ENCODE data around the gene NXT1. TPM values are rescaled to one million over a fixed set of nuclear protein-coding genes. Genes with fewer than 3 reads are reported as not detected.

The NXT1 gene
- total RNA-seq, 6 experiments from 2014 or later: 3.8 to 11.2 (median 6.1) TPM

- DNase-seq: no peak
- WGBS (ENCODE audit: insufficient coverage, low coverage, low lambda C conversion rate, missing lambda C conversion rate): 42% methylated on average over 2 of the region's 2 CpGs
- TF ChIP-seq CTCF (IDR thresholded peaks at IDR 0.05): no peak
- TF ChIP-seq POLR2A (IDR thresholded peaks at IDR 0.05): no peak
- H3K27me3 ChIP-seq: no peaks in the 10 kb centered on the region
- ATAC-seq: no peak
- no peaks in the 10 kb centered on the region for H3K9me3 ChIP-seq
- no peak overlapping the region for H3K4me3 ChIP-seq
- H3K36me3 ChIP-seq: no peaks in the 10 kb centered on the region
- intact Hi-C loops (cut with DNase I): loop anchor here in 1 of 2 donors (10.0 kb wide), 1 partner anchor 264 kb away; the partner anchor contains the start of gene CST9
- H3K4me1 ChIP-seq: no peaks in the 10 kb centered on the region
- no peak overlapping the region for H3K27ac ChIP-seq
Measured at GRCh38 chr20:23341073-23341472, 9.5 kb upstream of the NXT1 start.

GRCh38 chr20:23343590-23343989 lies 7.0 kb upstream of the NXT1 start:
- TF ChIP-seq CTCF (IDR thresholded peaks at IDR 0.05): no peak
- no peak for TF ChIP-seq POLR2A (IDR thresholded peaks at IDR 0.05)
- DNase-seq: no peak
- Histone ChIP-seq H3K36me3 (no peaks in the 10 kb centered on the region), H3K27me3 (no peaks in the 10 kb centered on the region), H3K27ac (no peak overlapping the region), H3K4me3 (no peak overlapping the region), H3K9me3 (no peaks in the 10 kb centered on the region), H3K4me1 (no peaks in the 10 kb centered on the region)
- ATAC-seq: no peak
- WGBS (ENCODE audit: insufficient coverage, low coverage, low lambda C conversion rate, missing lambda C conversion rate): 90% methylated on average over 1 of the region's 1 CpG
- intact Hi-C loops (cut with DNase I): loop anchor here in 1 of 2 donors (10.0 kb wide), 1 partner anchor 261 kb away; the partner anchor contains the start of gene CST9

GRCh38 chr20:23344336-23344735 lies 6.3 kb upstream of the NXT1 start:
- Histone ChIP-seq H3K27me3 (no peaks in the 10 kb centered on the region), H3K4me3 (no peak overlapping the region), H3K27ac (no peak overlapping the region), H3K9me3 (no peaks in the 10 kb centered on the region), H3K36me3 (no peaks in the 10 kb centered on the region), H3K4me1 (peaks cover 0 to 3% (median 1%) of the 10 kb centered on the region in 4 donors)
- TF ChIP-seq CTCF (IDR thresholded peaks at IDR 0.05) (no peak), POLR2A (IDR thresholded peaks at IDR 0.05) (no peak)
- DNase-seq (no peak), ATAC-seq (no peak)
- intact Hi-C loops (cut with DNase I): loop anchor here in 1 of 2 donors (10.0 kb wide), 1 partner anchor 260 kb away; the partner anchor contains the start of gene CST9
- WGBS (ENCODE audit: insufficient coverage, low coverage, low lambda C conversion rate, missing lambda C conversion rate): 59% methylated on average over 5 of the region's 5 CpGs

GRCh38 chr20:23346002-23346401 lies 4.6 kb upstream of the NXT1 start:
- TF ChIP-seq CTCF (IDR thresholded peaks at IDR 0.05) (no peak), POLR2A (IDR thresholded peaks at IDR 0.05) (no peak)
- Histone ChIP-seq H3K27ac (no peak overlapping the region), H3K36me3 (no peaks in the 10 kb centered on the region), H3K4me3 (no peak overlapping the region), H3K9me3 (no peaks in the 10 kb centered on the region), H3K27me3 (no peaks in the 10 kb centered on the region), H3K4me1 (peaks cover 0 to 5% (median 2%) of the 10 kb centered on the region in 4 donors)
- DNase-seq (no peak), ATAC-seq (no peak)
- intact Hi-C loops (cut with DNase I): loop anchor here in 1 of 2 donors (10.0 kb wide), 1 partner anchor 259 kb away; the partner anchor contains the start of gene CST9
- WGBS (ENCODE audit: insufficient coverage, low coverage, low lambda C conversion rate, missing lambda C conversion rate): 60% methylated on average over 1 of the region's 4 CpGs
